Choroid plexus epithelial cell (primary cell): ENCODE results near the gene GRM8.

Experiments
- DNase-seq: peaks from one replicate; pipeline ENCODE4 v3.0.0-alpha.2; 2010; ENCODE audit warnings: low read depth
- H3K4me3 ChIP-seq: 2 replicates; pipeline ENCODE4 v1.5.1; 2011; ENCODE audit warnings: low read depth, mild to moderate bottlenecking, control low read depth, low read length, moderate library complexity
- CTCF ChIP-seq: conservative IDR thresholded peaks from 2 replicates; pipeline ENCODE4 v1.5.1; 2011; ENCODE audit warnings: low read depth, mild to moderate bottlenecking, control low read depth, inconsistent platforms, low read length, moderate library complexity

The GRM8 gene

GRCh38 chr7:127154101-127154500 lies 98.6 kb downstream of the GRM8 start:
- DNase-seq: no peak
- no peak for TF ChIP-seq CTCF
- H3K4me3 ChIP-seq: no peak overlapping the region

- no peak for DNase-seq
- no peak for TF ChIP-seq CTCF
- H3K4me3 ChIP-seq: no peak overlapping the region
Measured at GRCh38 chr7:127153315-127153714, 99.4 kb downstream of the GRM8 start.

GRCh38 chr7:127152423-127152822 lies 100.3 kb downstream of the GRM8 start:
- TF ChIP-seq CTCF: no peak
- DNase-seq: no peak
- no peak overlapping the region for H3K4me3 ChIP-seq

- TF ChIP-seq CTCF: no peak
Measured at GRCh38 chr7:127151379-127151778, 101.4 kb downstream of the GRM8 start.

GRCh38 chr7:127150543-127150942 lies 102.2 kb downstream of the GRM8 start:
- no peak overlapping the region for H3K4me3 ChIP-seq
- no peak for TF ChIP-seq CTCF
- no peak for DNase-seq

More at GRCh38 chr7:127151379-127151778, 101.4 kb downstream of the GRM8 start:
- DNase-seq: no peak
- H3K4me3 ChIP-seq: no peak overlapping the region

GRCh38 chr7:127146746-127147536 lies 105.8 kb downstream of the GRM8 start:
- no peak for TF ChIP-seq CTCF
- DNase-seq: no peak
- H3K4me3 ChIP-seq: no peak overlapping the region

- H3K4me3 ChIP-seq: no peak overlapping the region
- no peak for TF ChIP-seq CTCF
- no peak for DNase-seq
Measured at GRCh38 chr7:127137146-127137545, 115.6 kb downstream of the GRM8 start.
